Vagina (tissue), 2 donors: ENCODE measurements around the gene PHLDA3. TPM values are rescaled to one million over a fixed set of nuclear protein-coding genes. Genes with fewer than 3 reads are reported as not detected.

Experiments
- DNase-seq, 2 donors: peaks; one replicate each; pipeline ENCODE4 v3.0.0-alpha.2; 2017; ENCODE audit errors: extremely low spot score in 2 of 2
- H3K27ac ChIP-seq: fragments of 200-600 bp; sonication (generic); one replicate; pipeline ENCODE4 v1.5.1; 2019
- H3K27me3 ChIP-seq: fragments of 200-600 bp; sonication (generic); one replicate; pipeline ENCODE4 v1.5.1; 2019
- H3K36me3 ChIP-seq, 2 donors: fragments of 200-600 bp; sonication (generic); one replicate each; pipeline ENCODE4 v1.5.1; 2017 to 2019
- H3K4me1 ChIP-seq: fragments of 200-600 bp; sonication (generic); one replicate; pipeline ENCODE4 v1.5.1; 2019
- H3K4me3 ChIP-seq, 2 donors: fragments of 200-600 bp; sonication (generic); 1 replicate in 1 of 2; 2 replicates in 1 of 2; pipeline ENCODE4 v1.5.1; 2016 to 2019
- H3K9me3 ChIP-seq: fragments of 200-600 bp; sonication (generic); one replicate; pipeline ENCODE4 v1.5.1; 2019
- POLR2A ChIP-seq, 2 donors: fragments of 450-650 bp; IDR thresholded peaks; one replicate each; pipeline ENCODE4 v1.6.1; 2017; ENCODE audit warnings: antibody characterized with exemption in 2 of 2, mild to moderate bottlenecking in 2 of 2, moderate library complexity in 2 of 2
- POLR2AphosphoS5 ChIP-seq, 2 donors: sonication (generic); formaldehyde crosslinking; IDR thresholded peaks; one replicate each; pipeline ENCODE4 v1.9.0; 2017; ENCODE audit warnings: antibody characterized with exemption in 2 of 2, mild to moderate bottlenecking in 2 of 2, low read depth in 1 of 2; ENCODE audit not compliant: insufficient read depth in 1 of 2
- intact Hi-C: fragments of 100-400 bp; cut with DNase I; formaldehyde crosslinking; loops from one replicate; pipeline ENCODE4 v1.15.1; 2023
- total RNA-seq: library from RNA; depleted of rRNA; stranded (reverse); fragments of >200 nt; gene quantifications from one replicate; pipeline ENCODE4 v1.2.3, GENCODE V29; 2016
- TF ChIP-seq, protein P1 (sequence below), 3 experiments: fragments of 450-650 bp in 2 of 3; fragments of 200-600 bp in 1 of 3; sonication (generic) in 1 of 3; IDR thresholded peaks; one replicate each; pipeline ENCODE4 v1.5.1; 2017 to 2019; ENCODE audit warnings: antibody characterized with exemption in 3 of 3, mild to moderate bottlenecking in 2 of 3, moderate library complexity in 2 of 3

The PHLDA3 gene
- total RNA-seq, 1 donor from 2014 or later, result 80.5 TPM

GRCh38 chr1:201429736-201430501, 39.1 kb downstream of the PHLDA3 start:
- no peaks in the 10 kb centered on the region for H3K36me3 ChIP-seq
- H3K9me3 ChIP-seq, result no peaks in the 10 kb centered on the region
- TF ChIP-seq POLR2AphosphoS5 (IDR thresholded peaks at IDR 0.05; ENCODE audit: insufficient read depth in 1 of 2, low read depth in 1 of 2), result no peak
- TF ChIP-seq, protein P1, sequence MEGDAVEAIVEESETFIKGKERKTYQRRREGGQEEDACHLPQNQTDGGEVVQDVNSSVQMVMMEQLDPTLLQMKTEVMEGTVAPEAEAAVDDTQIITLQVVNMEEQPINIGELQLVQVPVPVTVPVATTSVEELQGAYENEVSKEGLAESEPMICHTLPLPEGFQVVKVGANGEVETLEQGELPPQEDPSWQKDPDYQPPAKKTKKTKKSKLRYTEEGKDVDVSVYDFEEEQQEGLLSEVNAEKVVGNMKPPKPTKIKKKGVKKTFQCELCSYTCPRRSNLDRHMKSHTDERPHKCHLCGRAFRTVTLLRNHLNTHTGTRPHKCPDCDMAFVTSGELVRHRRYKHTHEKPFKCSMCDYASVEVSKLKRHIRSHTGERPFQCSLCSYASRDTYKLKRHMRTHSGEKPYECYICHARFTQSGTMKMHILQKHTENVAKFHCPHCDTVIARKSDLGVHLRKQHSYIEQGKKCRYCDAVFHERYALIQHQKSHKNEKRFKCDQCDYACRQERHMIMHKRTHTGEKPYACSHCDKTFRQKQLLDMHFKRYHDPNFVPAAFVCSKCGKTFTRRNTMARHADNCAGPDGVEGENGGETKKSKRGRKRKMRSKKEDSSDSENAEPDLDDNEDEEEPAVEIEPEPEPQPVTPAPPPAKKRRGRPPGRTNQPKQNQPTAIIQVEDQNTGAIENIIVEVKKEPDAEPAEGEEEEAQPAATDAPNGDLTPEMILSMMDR (IDR thresholded peaks at IDR 0.05), result no peak
- no peak for TF ChIP-seq POLR2A (IDR thresholded peaks at IDR 0.05)
- no peaks in the 10 kb centered on the region for H3K27me3 ChIP-seq
- no peak for DNase-seq
- no peaks in the 10 kb centered on the region for H3K4me1 ChIP-seq
- no peak overlapping the region for H3K4me3 ChIP-seq
- no peak overlapping the region for H3K27ac ChIP-seq
- intact Hi-C loops, result no loop called here

DNA sequence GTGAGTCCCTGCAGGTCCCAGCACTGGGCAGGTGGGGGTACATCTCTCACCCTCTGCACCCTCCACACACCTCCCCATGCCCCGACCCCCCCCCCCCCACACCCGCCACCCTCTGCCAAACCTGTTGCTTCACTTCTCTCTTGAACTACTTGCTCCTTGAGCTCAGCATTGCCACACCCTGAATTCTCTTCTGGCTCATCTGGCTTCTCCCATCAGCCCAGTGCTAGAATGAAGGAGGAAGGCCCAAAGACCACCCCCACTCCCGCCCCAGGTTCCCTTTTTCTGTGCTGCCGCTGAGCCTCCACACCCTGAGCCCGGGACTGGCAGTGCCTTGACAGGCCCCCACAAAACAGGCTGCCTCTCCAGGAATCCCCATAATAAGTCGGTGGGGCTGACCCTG, 41.0 kb downstream of the PHLDA3 start:
- intact Hi-C loops, result no loop called here
- Histone ChIP-seq H3K9me3 (no peaks in the 10 kb centered on the region), H3K27me3 (no peaks in the 10 kb centered on the region), H3K4me3 (no peak overlapping the region), H3K27ac (no peak overlapping the region), H3K36me3 (no peaks in the 10 kb centered on the region), H3K4me1 (no peaks in the 10 kb centered on the region)
- no peak for DNase-seq
- TF ChIP-seq POLR2A (IDR thresholded peaks at IDR 0.05) (no peak), POLR2AphosphoS5 (IDR thresholded peaks at IDR 0.05; ENCODE audit: insufficient read depth in 1 of 2, low read depth in 1 of 2) (no peak)
- TF ChIP-seq, protein P1 (IDR thresholded peaks at IDR 0.05), result no peak

GRCh38 chr1:201426479-201427310, 42.3 kb downstream of the PHLDA3 start:
- no peaks in the 10 kb centered on the region for H3K27me3 ChIP-seq
- H3K27ac ChIP-seq, result no peak overlapping the region
- TF ChIP-seq POLR2AphosphoS5 (IDR thresholded peaks at IDR 0.05; ENCODE audit: insufficient read depth in 1 of 2, low read depth in 1 of 2), result no peak
- no peak for TF ChIP-seq POLR2A (IDR thresholded peaks at IDR 0.05)
- TF ChIP-seq, protein P1 (IDR thresholded peaks at IDR 0.05), result no peak
- H3K4me1 ChIP-seq, result no peaks in the 10 kb centered on the region
- no peaks in the 10 kb centered on the region for H3K9me3 ChIP-seq
- DNase-seq, result no peak
- no peak overlapping the region for H3K4me3 ChIP-seq
- intact Hi-C loops, result no loop called here
- H3K36me3 ChIP-seq, result no peaks in the 10 kb centered on the region

DNA sequence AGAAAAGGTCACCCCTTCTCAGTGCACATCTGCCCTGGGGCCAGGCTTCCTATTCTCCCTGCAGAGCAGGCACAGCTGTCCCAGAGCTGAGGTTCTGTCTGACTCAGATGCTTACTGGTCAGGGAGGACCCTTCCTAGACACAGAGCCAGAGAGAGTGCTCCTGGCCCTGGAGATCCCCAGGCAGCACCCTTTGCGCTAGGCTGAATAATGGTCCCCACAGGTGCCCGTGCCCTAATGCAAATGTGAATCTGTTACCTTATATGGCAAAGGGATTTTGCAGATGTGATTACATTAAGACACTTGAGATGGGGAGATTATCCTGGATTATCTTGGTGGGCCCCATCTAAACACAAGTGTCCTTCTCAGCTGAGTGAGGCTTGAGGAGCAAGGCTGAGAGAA, 44.8 kb downstream of the PHLDA3 start:
- Histone ChIP-seq H3K4me1 (no peaks in the 10 kb centered on the region), H3K36me3 (no peaks in the 10 kb centered on the region), H3K9me3 (no peaks in the 10 kb centered on the region), H3K4me3 (no peak overlapping the region), H3K27me3 (no peaks in the 10 kb centered on the region), H3K27ac (no peak overlapping the region)
- TF ChIP-seq, protein P1 (IDR thresholded peaks at IDR 0.05), result no peak
- no peak for TF ChIP-seq POLR2AphosphoS5 (IDR thresholded peaks at IDR 0.05; ENCODE audit: insufficient read depth in 1 of 2, low read depth in 1 of 2)
- TF ChIP-seq POLR2A (IDR thresholded peaks at IDR 0.05), result no peak
- no peak for DNase-seq
- intact Hi-C loops, result no loop called here
